GM06990 (cell line): ENCODE results near the gene MYB.

ENCODE experiments used
- DNase-seq: peaks from one replicate; pipeline ENCODE4 v3.0.0-alpha.2; 2011; ENCODE audit not compliant: insufficient read length; ENCODE audit errors: extremely low read depth
- H3K27me3 ChIP-seq: replicated peaks from 2 replicates; pipeline ENCODE4 v1.6.0; 2011; ENCODE audit warnings: low read length; ENCODE audit not compliant: control insufficient read depth, insufficient read depth
- H3K36me3 ChIP-seq: 2 replicates; pipeline ENCODE4 v1.5.1; 2011; ENCODE audit warnings: low read length; ENCODE audit not compliant: control insufficient read depth, insufficient read depth
- H3K4me3 ChIP-seq: replicated peaks from 2 replicates; pipeline ENCODE4 v1.5.1; 2011; ENCODE audit warnings: low read depth, mild to moderate bottlenecking, control low read depth, low read length
- CTCF ChIP-seq: IDR thresholded peaks from 2 replicates; pipeline ENCODE4 v1.5.1; 2011; ENCODE audit warnings: low read length, control low read depth, mild to moderate bottlenecking, inconsistent platforms; ENCODE audit not compliant: insufficient read depth, poor library complexity, severe bottlenecking

The MYB gene

GRCh38 chr6:135230711-135231468 is 49.8 kb downstream of the MYB start:
- Histone ChIP-seq H3K27me3 (no peaks in the 10 kb centered on the region), H3K4me3 (no peak overlapping the region), H3K36me3 (no peaks in the 10 kb centered on the region)
- DNase-seq: no peak
- TF ChIP-seq CTCF: no peak

GRCh38 chr6:135231469-135231844 is 50.3 kb downstream of the MYB start:
- H3K4me3 ChIP-seq: no peak overlapping the region
- no peaks in the 10 kb centered on the region for H3K36me3 ChIP-seq
- no peak for TF ChIP-seq CTCF
- DNase-seq: no peak
- no peaks in the 10 kb centered on the region for H3K27me3 ChIP-seq

- H3K27me3 ChIP-seq: no peaks in the 10 kb centered on the region
- H3K4me3 ChIP-seq: no peak overlapping the region
- peak; percentile 29 for DNase-seq
- H3K36me3 ChIP-seq: no peaks in the 10 kb centered on the region
- TF ChIP-seq CTCF: no peak
These were observed 52.8 kb downstream of the MYB start for GRCh38 chr6:135233686-135234491.

- Histone ChIP-seq H3K4me3 (no peak overlapping the region), H3K27me3 (no peaks in the 10 kb centered on the region), H3K36me3 (no peaks in the 10 kb centered on the region)
- TF ChIP-seq CTCF: no peak
- no peak for DNase-seq
These were observed 53.3 kb downstream of the MYB start for GRCh38 chr6:135234492-135234780.

GRCh38 chr6:135235716-135236115 is 54.6 kb downstream of the MYB start:
- H3K27me3 ChIP-seq: no peaks in the 10 kb centered on the region
- no peak for TF ChIP-seq CTCF

More at GRCh38 chr6:135235716-135236115, 54.6 kb downstream of the MYB start:
- no peak for DNase-seq
- Histone ChIP-seq H3K4me3 (no peak overlapping the region), H3K36me3 (no peaks in the 10 kb centered on the region)
